Measurements from ENCODE around the gene SPOCK1.
"Not testable (repeated sequence)": the region's sequence is repeated elsewhere in the genome, so short reads cannot be mapped to it uniquely, and the experiment has no call there.

SPOCK1 gene

DNA sequence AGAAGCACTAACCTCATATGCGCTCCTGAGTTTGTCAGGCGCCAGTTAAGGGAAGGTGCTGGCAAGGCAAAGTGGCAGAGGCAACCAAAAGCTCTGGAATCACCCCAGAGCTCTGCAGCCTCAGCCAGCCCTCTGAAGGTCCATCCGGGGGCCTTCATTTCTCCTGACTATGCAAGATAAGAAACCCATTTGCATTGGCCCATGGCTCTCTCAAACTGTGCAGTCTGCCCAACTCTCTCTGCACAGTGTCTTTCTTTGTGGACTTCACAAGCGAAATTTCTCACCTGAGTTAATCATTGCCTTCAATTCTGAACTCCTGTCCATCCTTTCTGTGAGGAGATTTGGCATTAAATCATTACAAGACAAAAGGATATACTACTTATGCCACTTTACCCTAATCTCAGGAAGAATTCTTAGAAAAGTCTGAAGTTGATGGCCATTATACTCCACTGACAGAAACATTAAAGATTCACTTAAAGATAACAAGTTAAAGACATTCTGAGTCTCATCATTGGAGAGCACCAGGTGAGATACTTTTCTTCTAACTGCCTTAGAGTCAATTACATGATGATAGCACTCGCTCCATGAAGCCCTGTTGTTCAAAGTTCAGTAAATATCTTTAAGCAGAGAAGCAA is 235.6 kb downstream of the SPOCK1 start:
- DNase-seq (ENCODE audit: low spot score), result no peak

DNA sequence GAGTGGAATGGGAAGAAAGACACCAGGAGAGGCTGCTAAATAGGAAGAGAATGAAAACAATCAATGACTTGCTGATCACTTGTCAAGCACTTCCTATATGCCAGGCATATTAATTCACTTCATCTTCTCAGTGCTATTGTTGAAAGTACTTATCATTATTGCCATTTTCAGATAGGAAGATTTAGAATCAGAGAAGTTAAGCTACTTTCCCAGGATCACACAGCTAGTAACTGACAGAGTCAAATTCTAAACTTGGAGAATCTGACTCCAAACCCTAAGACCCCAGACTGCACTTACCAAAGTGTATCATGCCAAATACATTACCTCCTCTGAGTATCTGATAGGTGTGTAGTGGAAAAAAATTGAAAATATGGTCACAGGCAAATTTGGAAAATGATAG is 236.3 kb downstream of the SPOCK1 start:
- DNase-seq (ENCODE audit: low spot score), result no peak

- DNase-seq (ENCODE audit: low spot score), result no peak
Measured at GRCh38 chr5:137260820-137261695, 238.1 kb downstream of the SPOCK1 start.

- DNase-seq (ENCODE audit: low spot score), result not testable (repeated sequence)
Measured at GRCh38 chr5:137259115-137259514, 240.0 kb downstream of the SPOCK1 start.

DNA sequence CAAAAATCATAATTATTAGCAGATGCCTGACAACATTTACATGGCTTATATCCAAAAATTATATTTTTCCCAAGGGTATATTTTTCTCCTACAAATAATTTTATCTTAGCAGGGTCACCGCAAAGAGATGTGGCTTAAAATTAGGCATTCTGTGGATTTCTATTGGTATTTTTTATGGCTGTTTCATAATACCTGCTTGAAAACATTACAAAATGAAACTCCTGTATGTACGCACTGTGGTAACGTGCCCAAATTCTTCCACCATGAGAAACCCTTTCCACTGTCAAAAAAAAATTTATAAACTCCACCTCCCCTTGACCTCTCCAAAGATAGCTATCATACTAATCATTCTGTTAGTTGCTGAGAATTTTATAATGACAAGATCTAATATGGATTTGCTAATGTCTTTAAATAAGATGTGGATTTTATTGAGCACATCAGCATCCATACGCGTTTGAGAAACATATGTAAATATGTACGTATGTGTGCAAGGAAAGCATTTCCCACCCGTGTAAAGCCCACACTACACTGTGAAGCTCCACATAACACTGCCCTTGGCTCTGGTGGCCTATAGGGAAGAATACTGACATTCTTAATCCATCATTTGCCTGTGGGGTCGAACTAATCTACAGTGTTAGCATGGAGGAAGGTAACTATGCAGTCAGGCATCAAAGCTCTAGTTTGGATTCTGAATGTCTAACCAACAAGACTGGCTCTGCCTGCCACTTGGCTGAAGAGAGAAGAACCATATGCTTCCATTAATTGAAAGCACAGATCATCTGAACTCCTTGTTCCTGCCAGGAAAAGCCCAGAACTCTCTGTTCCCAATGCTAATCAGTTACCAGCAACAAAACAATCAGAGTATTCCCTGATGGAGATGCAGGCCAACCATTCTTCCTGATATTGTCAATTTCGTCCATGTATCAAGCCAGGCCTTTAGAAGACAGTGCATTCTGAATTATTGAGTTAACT is 244.7 kb downstream of the SPOCK1 start:
- DNase-seq (ENCODE audit: low spot score), result peak; percentile 47

DNA sequence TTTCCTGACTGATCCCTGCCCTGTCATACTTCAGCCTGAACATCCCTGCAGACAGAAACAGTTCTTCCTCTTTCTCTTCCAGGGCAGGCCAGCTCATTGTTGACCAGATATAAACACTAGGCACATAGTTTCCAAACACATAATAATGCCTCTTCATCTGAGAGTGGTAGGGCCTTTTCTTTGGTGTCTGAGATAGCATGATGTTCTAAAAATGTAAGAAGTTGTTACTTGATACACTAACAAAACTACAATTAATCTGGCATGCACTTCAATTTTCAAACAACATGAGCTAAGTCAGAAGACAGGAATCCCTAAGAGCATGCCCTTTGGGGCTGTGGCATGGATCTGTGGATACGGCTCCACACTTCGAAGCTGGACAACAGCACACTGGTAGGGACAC is 246.6 kb downstream of the SPOCK1 start:
- no peak for DNase-seq (ENCODE audit: low spot score)

DNA sequence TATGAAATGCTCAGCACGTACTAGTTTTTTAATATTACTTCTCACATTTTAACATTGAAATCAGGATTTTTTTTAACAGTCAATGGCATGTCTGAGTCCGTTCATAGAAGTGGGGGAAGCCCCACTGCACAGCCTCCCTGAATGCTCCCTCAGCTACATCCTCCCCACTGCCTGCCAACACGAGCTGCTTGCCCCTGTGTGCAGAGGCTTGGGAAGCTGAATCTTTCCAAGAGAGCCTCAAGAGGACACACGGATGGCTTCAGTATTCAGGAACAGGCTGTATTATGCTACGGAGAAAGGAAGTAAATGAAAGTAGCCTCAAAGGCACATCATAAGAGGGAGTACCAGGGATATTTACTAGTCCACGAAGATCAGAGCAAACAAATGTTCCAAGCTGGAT is 248.7 kb downstream of the SPOCK1 start:
- no peak for DNase-seq (ENCODE audit: low spot score)

- DNase-seq (ENCODE audit: low spot score), result no peak
Measured at GRCh38 chr5:137248527-137248926, 250.6 kb downstream of the SPOCK1 start.

- DNase-seq (ENCODE audit: low spot score), result no peak
Measured at GRCh38 chr5:137245438-137245837, 253.7 kb downstream of the SPOCK1 start.

DNA sequence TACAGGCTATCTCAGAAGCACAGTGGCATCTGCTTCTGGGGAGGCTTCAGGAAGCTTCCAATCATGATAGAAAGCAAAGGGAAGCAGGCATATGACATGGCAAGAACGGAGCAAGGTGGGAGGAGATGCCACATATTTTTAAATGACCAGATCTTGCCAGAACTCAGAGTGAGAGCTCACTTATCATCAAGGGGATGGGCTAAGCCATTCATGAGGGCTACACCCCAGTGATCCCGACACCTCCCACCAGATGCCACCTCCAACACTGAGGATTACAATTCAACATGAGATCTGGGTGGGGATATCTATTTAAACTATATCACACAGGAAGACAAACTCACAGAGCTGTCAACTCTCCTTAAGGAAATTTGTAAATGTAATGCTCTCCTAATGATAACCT is 258.8 kb downstream of the SPOCK1 start:
- DNase-seq (ENCODE audit: low spot score), result no peak

DNA sequence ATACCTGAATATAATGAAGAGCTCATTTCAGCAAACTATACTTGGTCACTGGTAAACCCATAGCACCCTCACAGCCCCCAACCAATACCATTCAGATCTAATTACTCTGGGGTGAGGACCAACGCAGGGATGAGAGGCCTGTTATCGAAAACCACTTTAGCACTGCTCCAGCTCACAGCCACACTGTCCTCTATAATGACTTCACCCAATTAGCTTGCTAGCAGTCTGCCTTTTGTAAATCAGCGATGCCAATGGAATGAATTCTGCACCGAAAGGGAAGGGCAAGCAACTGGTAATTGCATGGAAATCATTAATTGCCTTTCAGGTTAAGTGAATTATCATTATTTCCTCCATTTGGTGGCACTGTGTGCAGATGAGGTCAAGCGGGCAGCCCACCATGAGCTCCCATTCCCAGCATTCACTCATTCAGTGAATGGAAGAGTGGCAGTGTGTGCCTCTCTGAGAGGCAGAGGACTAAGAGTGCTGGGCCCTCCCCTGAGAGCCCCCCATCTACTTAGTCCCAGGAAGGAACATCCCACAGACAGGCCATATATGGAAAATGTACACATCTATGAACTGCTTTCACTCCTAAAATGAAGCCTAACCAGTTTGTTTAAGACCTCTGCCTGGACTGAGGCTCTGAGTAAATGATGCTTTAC is 262.1 kb downstream of the SPOCK1 start:
- no peak for DNase-seq (ENCODE audit: low spot score)

DNA sequence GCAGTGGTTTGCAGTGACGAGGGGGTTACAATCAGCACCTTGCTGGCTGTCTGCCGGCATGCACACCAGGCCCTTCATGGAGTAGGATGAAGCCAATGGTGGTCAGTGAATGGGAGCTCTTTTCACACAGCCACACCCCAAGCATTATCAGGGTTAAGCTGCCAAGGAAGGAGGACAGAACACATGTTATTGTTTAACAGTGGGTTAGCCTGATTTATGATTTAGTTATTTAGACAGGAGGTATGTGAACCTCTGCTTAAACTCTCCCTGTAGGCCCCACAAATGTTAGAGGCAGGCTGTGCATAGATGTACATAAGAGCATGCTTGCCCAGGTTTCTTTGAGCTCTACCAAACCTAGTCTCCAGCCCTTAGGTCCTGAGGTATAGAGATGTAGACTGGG is 262.9 kb downstream of the SPOCK1 start:
- no peak for DNase-seq (ENCODE audit: low spot score)

DNA sequence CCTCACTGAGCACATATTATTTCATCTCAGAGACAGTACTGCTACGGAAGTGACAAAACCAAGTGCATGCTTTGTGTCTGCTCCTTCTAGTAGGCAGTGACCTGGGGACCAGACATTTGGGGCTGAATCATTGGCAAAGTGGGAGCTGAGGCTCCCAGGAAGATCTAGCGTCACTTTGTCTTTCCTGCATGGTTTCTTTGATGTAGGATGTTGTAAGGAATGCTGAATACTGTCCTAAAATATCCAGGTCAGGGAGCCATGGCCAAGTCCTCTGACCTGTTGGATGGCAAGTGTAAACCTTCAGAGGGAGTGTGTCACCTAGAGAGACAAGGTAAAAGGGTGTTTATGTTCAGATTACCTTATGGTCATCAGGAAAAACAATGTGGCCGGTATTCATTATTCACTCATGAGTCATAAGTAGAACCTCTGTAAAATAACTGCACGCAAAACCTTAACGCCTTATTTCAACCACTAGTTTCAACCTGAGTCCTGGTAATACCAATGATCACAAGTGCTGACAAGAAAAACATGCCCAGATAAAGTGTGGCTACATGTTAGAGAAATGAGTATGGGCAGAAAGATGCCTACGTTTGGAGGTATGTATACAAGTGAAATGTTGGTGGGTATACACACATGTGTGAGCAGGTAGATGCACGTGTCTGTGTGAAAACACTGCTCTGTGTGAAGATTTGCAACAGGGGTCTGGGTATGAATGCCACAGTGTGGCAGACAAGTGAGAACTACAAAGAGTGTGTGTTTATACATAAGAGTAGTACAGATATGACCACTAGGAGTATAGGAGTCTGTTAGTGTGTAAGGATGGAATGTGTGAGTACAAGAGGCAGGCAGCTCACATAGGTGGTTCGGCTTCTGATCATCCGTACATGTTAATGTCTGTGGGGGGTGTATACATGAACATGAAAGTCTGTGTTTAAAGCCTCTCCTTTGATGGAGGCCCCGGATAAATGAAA is 263.9 kb downstream of the SPOCK1 start:
- no peak for DNase-seq (ENCODE audit: low spot score)

DNA sequence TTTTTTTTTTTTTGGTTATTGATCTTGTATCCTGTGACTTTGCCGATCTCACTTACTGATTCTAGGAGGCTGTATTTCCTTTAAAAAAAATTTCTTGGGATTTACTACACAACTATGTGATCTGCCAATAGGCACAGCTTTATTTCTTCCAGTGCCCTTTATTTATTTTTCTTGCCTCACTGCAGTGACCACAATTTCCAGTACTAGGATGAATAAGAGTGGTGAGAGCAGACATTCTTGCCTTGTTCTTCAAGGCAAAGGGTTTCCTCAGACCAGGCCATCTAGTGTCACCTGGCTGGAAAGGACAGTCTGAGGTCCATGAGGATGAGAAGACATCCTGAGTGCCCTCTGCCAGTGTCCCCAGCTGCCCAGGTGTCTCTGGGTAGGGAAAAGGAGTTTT is 265.4 kb downstream of the SPOCK1 start:
- no peak for DNase-seq (ENCODE audit: low spot score)

DNA sequence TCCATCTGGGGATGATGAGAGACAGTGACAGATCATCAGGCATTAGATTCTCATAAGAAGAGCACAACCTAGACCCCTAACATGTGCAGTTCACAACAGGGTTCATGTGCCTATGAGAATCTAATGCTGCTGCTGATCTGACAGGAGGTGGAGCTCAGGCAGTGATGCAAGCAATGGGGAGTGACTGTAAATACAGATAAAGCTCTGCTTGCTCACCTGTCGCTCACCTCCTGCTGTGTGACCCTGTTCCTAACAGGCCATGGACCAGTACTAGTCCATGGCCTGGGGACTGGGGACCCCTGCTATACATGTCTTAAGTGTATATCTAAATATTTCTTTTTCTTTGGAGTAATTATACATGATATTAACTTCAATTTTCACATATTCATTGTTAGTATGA is 265.8 kb downstream of the SPOCK1 start:
- not testable (repeated sequence) for DNase-seq (ENCODE audit: low spot score)

DNA sequence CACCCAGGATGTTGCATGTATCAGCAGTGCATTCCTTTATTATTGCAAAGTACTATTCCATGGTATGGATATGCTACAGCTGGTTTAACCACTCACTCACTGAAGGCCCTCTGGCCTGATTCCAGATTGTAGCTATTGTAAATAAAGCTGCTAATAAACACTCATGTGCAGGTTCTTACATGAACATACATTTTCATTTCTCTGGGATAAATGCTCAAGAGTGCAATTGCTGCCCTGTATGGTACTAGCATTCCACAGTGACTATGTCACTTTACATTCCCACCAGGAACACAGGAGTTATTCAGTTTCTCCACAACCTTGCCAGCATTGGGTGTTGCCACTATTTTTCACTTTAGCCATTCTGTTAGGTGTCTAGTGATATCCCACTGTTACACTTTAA is 267.6 kb downstream of the SPOCK1 start:
- DNase-seq (ENCODE audit: low spot score), result no peak

DNA sequence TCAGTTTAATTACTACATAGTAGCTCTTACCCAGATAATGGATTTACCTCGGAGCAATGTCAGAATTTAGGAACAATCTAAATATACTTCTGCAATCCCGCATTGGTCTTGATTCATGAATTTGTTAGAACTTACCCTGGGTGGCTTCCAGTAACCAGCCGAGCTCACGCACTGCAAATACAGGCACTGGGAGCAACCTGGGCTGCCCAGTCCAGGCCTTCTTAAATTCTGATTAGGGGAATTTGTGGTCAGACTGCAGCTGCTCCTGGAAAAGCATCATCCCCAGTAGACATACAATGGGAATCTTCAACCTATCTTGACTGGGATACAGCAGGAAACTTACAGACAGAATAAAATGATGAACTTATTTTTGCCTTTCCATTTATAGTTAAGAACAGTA is 270.3 kb downstream of the SPOCK1 start:
- DNase-seq (ENCODE audit: low spot score), result no peak

GRCh38 chr5:137226081-137226480 is 273.0 kb downstream of the SPOCK1 start:
- no peak for DNase-seq (ENCODE audit: low spot score)

- DNase-seq (ENCODE audit: low spot score), result no peak
Measured at GRCh38 chr5:137223324-137224295, 275.5 kb downstream of the SPOCK1 start.
